Liver (tissue), 3 donors: Measurements from ENCODE around the gene OSTF1.

Experiments used
- CTCF ChIP-seq: fragments of 150-350 bp; IDR thresholded peaks from 2 replicates; pipeline ENCODE4 v1.5.1; 2017; ENCODE audit warnings: improper control_type of control experiment, low read depth, low read length; ENCODE audit not compliant: missing input control
- EGR1 ChIP-seq, 2 donors: IDR thresholded peaks; 2 replicates each; pipeline ENCODE4 v1.6.1; 2016 to 2018; ENCODE audit warnings: antibody characterized with exemption in 2 of 2, low read depth in 2 of 2
- JUND ChIP-seq, 2 donors: IDR thresholded peaks; 2 replicates each; pipeline ENCODE4 v1.6.1; 2016; ENCODE audit warnings: antibody characterized with exemption in 2 of 2
- MAX ChIP-seq: IDR thresholded peaks from 2 replicates; pipeline ENCODE4 v1.6.1; 2016; ENCODE audit warnings: antibody characterized with exemption
- RAD21 ChIP-seq, 2 donors: IDR thresholded peaks; 2 replicates each; pipeline ENCODE4 v1.6.1; 2016; ENCODE audit warnings: antibody characterized with exemption in 2 of 2, mild to moderate bottlenecking in 2 of 2
- SP1 ChIP-seq: IDR thresholded peaks from 2 replicates; pipeline ENCODE4 v1.6.1; 2018; ENCODE audit warnings: antibody characterized with exemption, mild to moderate bottlenecking
- TAF1 ChIP-seq: conservative IDR thresholded peaks from 2 replicates; pipeline ENCODE4 v1.6.1; 2016; ENCODE audit warnings: antibody characterized with exemption, mild to moderate bottlenecking
- YY1 ChIP-seq: IDR thresholded peaks from 2 replicates; pipeline ENCODE4 v1.6.1; 2016; ENCODE audit warnings: antibody characterized with exemption, mild to moderate bottlenecking
- TF ChIP-seq, protein P1 (sequence below): IDR thresholded peaks from 2 replicates; pipeline ENCODE4 v1.6.1; 2016; ENCODE audit warnings: antibody characterized with exemption, mild to moderate bottlenecking
- TF ChIP-seq, protein P2 (sequence below): IDR thresholded peaks from 2 replicates; pipeline ENCODE4 v1.6.1; 2016; ENCODE audit warnings: antibody characterized with exemption
- TF ChIP-seq, protein P3 (sequence below): IDR thresholded peaks from 2 replicates; pipeline ENCODE4 v1.6.1; 2016; ENCODE audit warnings: antibody characterized with exemption
- donor health status: healthy.
- donor health status: healthy.

- no peak for TF ChIP-seq CTCF
- no peak for TF ChIP-seq YY1
- no peak for TF ChIP-seq EGR1 (IDR thresholded peaks at IDR 0.05; ENCODE audit: low read depth in 2 of 2)
- no peak for TF ChIP-seq TAF1
- no peak for TF ChIP-seq RAD21 (IDR thresholded peaks at IDR 0.05)
- TF ChIP-seq JUND (IDR thresholded peaks at IDR 0.05): no peak
- no peak for TF ChIP-seq SP1
- TF ChIP-seq, protein P1, sequence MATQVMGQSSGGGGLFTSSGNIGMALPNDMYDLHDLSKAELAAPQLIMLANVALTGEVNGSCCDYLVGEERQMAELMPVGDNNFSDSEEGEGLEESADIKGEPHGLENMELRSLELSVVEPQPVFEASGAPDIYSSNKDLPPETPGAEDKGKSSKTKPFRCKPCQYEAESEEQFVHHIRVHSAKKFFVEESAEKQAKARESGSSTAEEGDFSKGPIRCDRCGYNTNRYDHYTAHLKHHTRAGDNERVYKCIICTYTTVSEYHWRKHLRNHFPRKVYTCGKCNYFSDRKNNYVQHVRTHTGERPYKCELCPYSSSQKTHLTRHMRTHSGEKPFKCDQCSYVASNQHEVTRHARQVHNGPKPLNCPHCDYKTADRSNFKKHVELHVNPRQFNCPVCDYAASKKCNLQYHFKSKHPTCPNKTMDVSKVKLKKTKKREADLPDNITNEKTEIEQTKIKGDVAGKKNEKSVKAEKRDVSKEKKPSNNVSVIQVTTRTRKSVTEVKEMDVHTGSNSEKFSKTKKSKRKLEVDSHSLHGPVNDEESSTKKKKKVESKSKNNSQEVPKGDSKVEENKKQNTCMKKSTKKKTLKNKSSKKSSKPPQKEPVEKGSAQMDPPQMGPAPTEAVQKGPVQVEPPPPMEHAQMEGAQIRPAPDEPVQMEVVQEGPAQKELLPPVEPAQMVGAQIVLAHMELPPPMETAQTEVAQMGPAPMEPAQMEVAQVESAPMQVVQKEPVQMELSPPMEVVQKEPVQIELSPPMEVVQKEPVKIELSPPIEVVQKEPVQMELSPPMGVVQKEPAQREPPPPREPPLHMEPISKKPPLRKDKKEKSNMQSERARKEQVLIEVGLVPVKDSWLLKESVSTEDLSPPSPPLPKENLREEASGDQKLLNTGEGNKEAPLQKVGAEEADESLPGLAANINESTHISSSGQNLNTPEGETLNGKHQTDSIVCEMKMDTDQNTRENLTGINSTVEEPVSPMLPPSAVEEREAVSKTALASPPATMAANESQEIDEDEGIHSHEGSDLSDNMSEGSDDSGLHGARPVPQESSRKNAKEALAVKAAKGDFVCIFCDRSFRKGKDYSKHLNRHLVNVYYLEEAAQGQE: no peak
- TF ChIP-seq MAX: no peak
- TF ChIP-seq, protein P2, sequence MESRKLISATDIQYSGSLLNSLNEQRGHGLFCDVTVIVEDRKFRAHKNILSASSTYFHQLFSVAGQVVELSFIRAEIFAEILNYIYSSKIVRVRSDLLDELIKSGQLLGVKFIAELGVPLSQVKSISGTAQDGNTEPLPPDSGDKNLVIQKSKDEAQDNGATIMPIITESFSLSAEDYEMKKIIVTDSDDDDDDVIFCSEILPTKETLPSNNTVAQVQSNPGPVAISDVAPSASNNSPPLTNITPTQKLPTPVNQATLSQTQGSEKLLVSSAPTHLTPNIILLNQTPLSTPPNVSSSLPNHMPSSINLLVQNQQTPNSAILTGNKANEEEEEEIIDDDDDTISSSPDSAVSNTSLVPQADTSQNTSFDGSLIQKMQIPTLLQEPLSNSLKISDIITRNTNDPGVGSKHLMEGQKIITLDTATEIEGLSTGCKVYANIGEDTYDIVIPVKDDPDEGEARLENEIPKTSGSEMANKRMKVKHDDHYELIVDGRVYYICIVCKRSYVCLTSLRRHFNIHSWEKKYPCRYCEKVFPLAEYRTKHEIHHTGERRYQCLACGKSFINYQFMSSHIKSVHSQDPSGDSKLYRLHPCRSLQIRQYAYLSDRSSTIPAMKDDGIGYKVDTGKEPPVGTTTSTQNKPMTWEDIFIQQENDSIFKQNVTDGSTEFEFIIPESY: no peak
- TF ChIP-seq, protein P3, sequence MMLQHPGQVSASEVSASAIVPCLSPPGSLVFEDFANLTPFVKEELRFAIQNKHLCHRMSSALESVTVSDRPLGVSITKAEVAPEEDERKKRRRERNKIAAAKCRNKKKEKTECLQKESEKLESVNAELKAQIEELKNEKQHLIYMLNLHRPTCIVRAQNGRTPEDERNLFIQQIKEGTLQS: no peak
These were observed 50.9 kb downstream of the OSTF1 start for GRCh38 chr9:75139201-75139600.
